Thyroid gland (tissue), 4 donors: Measurements from ENCODE around the gene DVL1. TPM values are rescaled to one million over a fixed set of nuclear protein-coding genes. Genes with fewer than 3 reads are reported as not detected.

Source experiments
- DNase-seq, 2 donors: peaks; one replicate each; pipeline ENCODE4 v3.0.0-alpha.2; 2019
- H3K27ac ChIP-seq, 3 donors: fragments of 200-600 bp; sonication (generic); 1 replicate in 2 of 3; 2 replicates in 1 of 3; pipeline ENCODE4 v1.5.1; 2016 to 2019; ENCODE audit warnings: mild to moderate bottlenecking in 1 of 3, moderate library complexity in 1 of 3
- H3K27me3 ChIP-seq: fragments of 200-600 bp; sonication (generic); one replicate; pipeline ENCODE4 v1.5.1; 2019
- H3K36me3 ChIP-seq, 2 donors: fragments of 200-600 bp; sonication (generic); one replicate each; pipeline ENCODE4 v1.5.1; 2016 to 2019
- H3K4me1 ChIP-seq, 2 donors: fragments of 200-600 bp; sonication (generic); one replicate each; pipeline ENCODE4 v1.5.1; 2017 to 2019
- H3K4me3 ChIP-seq, 3 donors: fragments of 200-600 bp; sonication (generic); replicated peaks in 1 of 3; 1 replicate in 2 of 3; 2 replicates in 1 of 3; pipeline ENCODE4 v1.5.1; 2016; ENCODE audit warnings: mild to moderate bottlenecking in 1 of 3
- H3K9me3 ChIP-seq: fragments of 200-600 bp; sonication (generic); one replicate; pipeline ENCODE4 v1.5.1; 2017
- POLR2A ChIP-seq, 2 donors: fragments of 450-650 bp; IDR thresholded peaks; one replicate each; pipeline ENCODE4 v1.6.1; 2017; ENCODE audit warnings: antibody characterized with exemption in 2 of 2, mild to moderate bottlenecking in 2 of 2, moderate library complexity in 1 of 2
- WGBS, 2 donors: methylation state at CpG; one replicate each; pipeline ENCODE4 v1.1.5; 2017; 5-methylcytosine and 5-hydroxymethylcytosine counted together
- intact Hi-C: fragments of 100-400 bp; cut with DNase I; formaldehyde crosslinking; loops from one replicate; pipeline ENCODE4 v1.15.1; 2023
- total RNA-seq, 4 donors: library from RNA; depleted of rRNA; stranded (reverse); fragments of >200 nt; gene quantifications; one replicate each; pipeline ENCODE4 v1.2.3, GENCODE V29; 2016
- TF ChIP-seq, protein P1 (sequence below), 6 experiments: fragments of 200-600 bp in 3 of 6; fragments of 450-650 bp in 3 of 6; sonication (generic) in 3 of 6; IDR thresholded peaks; one replicate each; pipeline ENCODE4 v1.5.1; 2016 to 2019; ENCODE audit warnings: antibody characterized with exemption in 6 of 6, mild to moderate bottlenecking in 2 of 6, inconsistent platforms in 1 of 6, moderate library complexity in 1 of 6

DVL1 gene
- total RNA-seq, 4 donors from 2014 or later, result 46.6 to 79.4 (median 61.7) TPM

DNA sequence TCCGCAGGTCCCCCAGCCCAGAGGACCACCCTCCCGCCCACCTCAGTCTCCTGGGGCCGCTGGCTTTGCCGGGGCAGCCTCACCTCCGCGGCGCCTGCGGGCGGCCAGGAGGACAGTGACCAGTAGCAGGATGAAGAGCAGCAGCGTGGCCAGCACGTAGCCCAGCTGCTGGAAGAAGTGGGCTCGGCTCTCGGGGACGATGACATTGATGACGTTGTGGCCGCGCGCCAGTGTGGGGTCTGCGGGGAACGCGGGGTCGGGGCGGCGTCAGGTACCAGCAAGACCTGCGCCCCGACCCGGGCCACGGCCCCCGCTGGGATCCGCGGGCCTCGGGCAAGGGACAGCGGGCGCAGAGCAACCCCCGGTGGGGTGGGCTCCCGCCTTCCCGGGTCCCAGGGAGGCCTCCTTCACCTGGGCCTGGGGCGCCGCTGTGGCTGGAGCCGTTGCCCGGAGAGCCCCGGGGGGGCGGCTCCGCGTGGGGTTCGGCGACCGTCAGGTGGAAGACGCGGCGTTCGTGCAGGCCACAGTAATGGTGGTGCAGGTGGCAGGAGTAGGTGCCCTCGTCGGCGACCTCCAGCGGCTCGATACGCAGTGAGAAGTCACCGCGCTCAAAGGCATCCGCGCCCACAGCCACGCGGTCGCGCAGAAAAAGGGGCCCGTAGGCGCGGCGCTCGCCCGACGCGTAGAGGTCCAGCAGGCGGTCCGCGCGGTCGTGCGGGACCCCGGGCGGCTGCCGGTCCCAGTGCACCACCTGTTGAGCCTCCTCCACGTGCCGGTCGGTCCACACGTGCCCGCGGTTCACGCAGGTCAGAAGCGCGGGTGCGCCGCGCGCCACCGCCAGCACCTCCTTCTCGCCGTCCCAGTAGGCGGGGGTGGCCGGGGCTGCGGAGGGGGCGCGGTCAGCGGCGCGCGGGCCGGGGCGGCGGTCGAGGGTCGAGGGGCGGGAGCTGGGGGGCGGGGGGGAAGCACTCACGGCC, 5.3 kb upstream of the DVL1 start:
- TF ChIP-seq, protein P1, sequence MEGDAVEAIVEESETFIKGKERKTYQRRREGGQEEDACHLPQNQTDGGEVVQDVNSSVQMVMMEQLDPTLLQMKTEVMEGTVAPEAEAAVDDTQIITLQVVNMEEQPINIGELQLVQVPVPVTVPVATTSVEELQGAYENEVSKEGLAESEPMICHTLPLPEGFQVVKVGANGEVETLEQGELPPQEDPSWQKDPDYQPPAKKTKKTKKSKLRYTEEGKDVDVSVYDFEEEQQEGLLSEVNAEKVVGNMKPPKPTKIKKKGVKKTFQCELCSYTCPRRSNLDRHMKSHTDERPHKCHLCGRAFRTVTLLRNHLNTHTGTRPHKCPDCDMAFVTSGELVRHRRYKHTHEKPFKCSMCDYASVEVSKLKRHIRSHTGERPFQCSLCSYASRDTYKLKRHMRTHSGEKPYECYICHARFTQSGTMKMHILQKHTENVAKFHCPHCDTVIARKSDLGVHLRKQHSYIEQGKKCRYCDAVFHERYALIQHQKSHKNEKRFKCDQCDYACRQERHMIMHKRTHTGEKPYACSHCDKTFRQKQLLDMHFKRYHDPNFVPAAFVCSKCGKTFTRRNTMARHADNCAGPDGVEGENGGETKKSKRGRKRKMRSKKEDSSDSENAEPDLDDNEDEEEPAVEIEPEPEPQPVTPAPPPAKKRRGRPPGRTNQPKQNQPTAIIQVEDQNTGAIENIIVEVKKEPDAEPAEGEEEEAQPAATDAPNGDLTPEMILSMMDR (IDR thresholded peaks at IDR 0.05), result no peak
- TF ChIP-seq POLR2A (IDR thresholded peaks at IDR 0.05), result no peak
- Histone ChIP-seq H3K9me3 (no peaks in the 10 kb centered on the region), H3K27ac (no peak overlapping the region), H3K4me3 (peak overlapping the region in 1 of 3 donors; percentile 4), H3K4me1 (peaks cover 40 to 72% of the 10 kb centered on the region in 2 donors), H3K27me3 (no peaks in the 10 kb centered on the region), H3K36me3 (peaks cover 0 to 4% of the 10 kb centered on the region in 2 donors)
- 69 to 76% methylated on average over 55 to 66 of the region's 116 CpGs for WGBS, 2 donors
- intact Hi-C loops, result loop anchor here (5.0 kb wide), 1 partner anchor 37 kb away; no protein-coding TSS in a partner anchor
- peak in 1 of 2 donors; percentile 2 for DNase-seq

DNA sequence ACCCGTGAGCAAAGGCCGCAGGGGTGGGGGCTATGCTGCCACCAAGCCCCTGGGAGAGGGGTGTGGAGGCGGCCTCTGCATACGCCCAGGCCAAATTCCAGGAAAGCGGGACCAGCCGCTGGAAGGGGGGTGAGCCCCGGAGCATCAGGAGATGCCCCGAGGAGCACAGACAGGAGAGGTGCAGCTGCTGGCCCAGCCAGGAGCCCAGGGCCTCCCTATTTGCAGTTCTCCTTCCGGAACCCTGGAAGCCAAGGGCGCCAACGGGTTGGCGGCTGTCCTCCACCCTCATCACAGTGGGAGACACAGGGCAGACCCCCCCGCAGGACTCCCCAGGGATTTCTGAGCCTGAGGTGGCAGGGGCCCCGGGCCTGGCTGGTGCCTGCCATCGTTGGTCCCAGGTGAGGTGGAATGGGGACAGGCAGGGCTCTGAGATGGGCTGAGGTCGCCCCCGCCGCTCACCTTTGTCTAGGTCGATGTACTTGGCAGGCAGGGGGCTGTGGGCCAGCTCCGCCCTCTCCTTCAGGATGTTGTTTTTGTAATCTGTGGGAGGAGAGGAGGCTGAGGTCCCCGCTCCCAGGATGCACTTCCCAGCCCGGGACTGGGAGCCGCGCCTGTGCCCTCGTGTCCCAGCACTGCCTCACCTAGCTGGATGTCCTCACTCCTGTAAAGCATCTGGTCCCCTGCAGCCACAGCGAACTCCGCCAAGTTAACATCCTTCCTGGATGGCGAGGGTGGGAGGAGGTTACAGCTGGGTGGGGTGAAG, 4.4 kb upstream of the DVL1 start:
- no peak overlapping the region for H3K27ac ChIP-seq
- intact Hi-C loops, result no loop called here
- no peaks in the 10 kb centered on the region for H3K9me3 ChIP-seq
- H3K27me3 ChIP-seq, result no peaks in the 10 kb centered on the region
- H3K36me3 ChIP-seq, result peaks cover 0 to 4% of the 10 kb centered on the region in 2 donors
- peak; percentile 40 to 42 for DNase-seq
- no peak overlapping the region for H3K4me3 ChIP-seq
- H3K4me1 ChIP-seq, result peaks cover 30 to 62% of the 10 kb centered on the region in 2 donors
- TF ChIP-seq, protein P1 (IDR thresholded peaks at IDR 0.05), result no peak
- no peak for TF ChIP-seq POLR2A (IDR thresholded peaks at IDR 0.05)
- WGBS, 2 donors, result 44 to 64% methylated on average over 18 to 20 of the region's 28 CpGs

DNA sequence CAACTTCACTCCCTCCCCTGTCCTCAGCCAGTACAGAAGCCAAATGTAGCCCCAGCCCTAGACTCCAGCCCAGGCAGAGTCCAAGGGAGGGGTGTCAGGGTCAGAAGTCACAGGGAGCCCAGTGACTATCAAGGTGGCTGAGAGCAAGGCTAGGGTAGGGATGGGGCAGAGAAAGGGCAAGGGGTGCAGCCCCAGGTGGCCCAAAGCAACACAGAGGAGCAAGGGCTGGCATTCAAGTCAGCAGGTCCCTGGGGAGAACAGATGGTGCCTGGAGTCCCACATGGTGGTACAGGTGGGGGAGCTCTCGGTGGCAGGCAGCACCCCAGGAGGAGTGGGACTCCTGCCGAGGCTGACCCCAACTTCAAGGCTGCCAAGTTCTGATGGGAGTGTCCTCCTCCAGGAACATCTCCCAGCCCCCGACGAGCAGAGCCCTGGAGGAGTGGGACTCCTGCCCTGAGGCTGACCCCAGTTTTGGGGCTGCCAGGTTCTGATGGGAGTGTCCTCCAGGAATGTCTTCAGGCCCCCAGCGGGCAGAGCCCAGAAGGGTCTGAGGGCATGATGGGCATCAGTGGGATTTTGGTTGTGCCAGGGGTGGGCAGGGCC, 3.7 kb upstream of the DVL1 start:
- WGBS, 2 donors, result 40 to 90% methylated on average over 2 of the region's 5 CpGs
- peaks cover 28 to 61% of the 10 kb centered on the region in 2 donors for H3K4me1 ChIP-seq
- no peaks in the 10 kb centered on the region for H3K27me3 ChIP-seq
- DNase-seq, result no peak
- peaks cover 0 to 4% of the 10 kb centered on the region in 2 donors for H3K36me3 ChIP-seq
- no peak overlapping the region for H3K27ac ChIP-seq
- H3K9me3 ChIP-seq, result no peaks in the 10 kb centered on the region
- H3K4me3 ChIP-seq, result no peak overlapping the region
- intact Hi-C loops, result no loop called here
- TF ChIP-seq, protein P1 (IDR thresholded peaks at IDR 0.05), result no peak
- no peak for TF ChIP-seq POLR2A (IDR thresholded peaks at IDR 0.05)

DNA sequence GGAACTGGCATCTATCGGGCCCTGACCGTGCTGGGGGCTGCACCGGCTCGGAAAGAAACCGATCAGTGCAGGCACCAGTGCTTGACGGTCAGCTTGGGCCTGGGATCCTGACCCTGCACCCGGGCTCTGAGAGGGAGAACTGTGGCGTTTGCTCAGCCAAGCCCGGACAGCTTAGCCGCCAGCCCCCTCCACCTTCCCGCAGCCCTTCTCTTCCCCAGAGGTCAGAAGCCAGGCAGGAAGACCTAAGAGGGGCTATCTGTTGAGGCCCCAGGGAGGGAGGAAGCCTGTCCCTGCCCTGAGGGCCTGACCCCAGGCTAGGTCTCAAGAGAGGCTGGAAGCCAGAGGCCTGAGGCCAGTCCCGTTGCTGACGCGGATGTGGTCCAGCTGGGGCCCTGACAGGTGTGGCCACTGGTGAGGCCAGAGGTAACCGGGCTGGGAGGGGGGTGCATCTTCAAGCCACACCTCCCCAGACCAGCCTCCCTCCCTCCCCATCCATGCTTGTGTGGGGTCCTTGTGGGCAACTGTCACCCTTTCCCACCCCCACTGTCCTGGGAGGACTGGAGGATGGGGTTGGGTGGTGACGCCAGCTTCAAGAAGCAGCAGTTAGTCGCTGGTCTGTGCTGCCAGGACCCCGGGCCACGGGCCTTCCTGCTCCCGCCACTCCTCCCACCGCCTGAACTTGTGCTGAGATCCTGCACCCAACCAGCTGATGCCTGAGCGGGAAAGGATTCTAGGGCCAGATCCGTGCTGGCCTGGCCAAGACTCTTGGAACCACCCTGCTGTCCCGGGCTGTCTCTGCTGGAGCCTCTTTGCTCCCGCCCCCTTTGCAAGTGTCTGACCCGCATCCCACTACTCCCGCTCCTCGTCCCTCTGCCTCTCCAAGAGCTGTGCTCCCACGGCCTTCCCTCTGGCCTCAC, 2.6 kb upstream of the DVL1 start:
- DNase-seq, result no peak
- 60 to 65% methylated on average over 22 to 26 of the region's 29 CpGs for WGBS, 2 donors
- H3K27me3 ChIP-seq, result no peaks in the 10 kb centered on the region
- H3K36me3 ChIP-seq, result peaks cover 0 to 4% of the 10 kb centered on the region in 2 donors
- intact Hi-C loops, result no loop called here
- H3K27ac ChIP-seq, result peak overlapping the region in 1 of 3 donors; percentile 33
- no peaks in the 10 kb centered on the region for H3K9me3 ChIP-seq
- peaks cover 33 to 61% of the 10 kb centered on the region in 2 donors for H3K4me1 ChIP-seq
- TF ChIP-seq POLR2A (IDR thresholded peaks at IDR 0.05), result no peak
- TF ChIP-seq, protein P1 (IDR thresholded peaks at IDR 0.05), result no peak
- no peak overlapping the region for H3K4me3 ChIP-seq
